ENCODE data around the gene SNTG2.

SNTG2 gene

GRCh38 chr2:1287427-1287826 lies 336.8 kb downstream of the SNTG2 start:
- no peak overlapping the region for H3K4me3 ChIP-seq (ENCODE audit: low read length)
- TF ChIP-seq CTCF (conservative IDR thresholded peaks at IDR 0.05; ENCODE audit: low read depth, low read length) = no peak
- DNase-seq (ENCODE audit: low read depth) = no peak

- DNase-seq (ENCODE audit: low read depth) = no peak
- no peak for TF ChIP-seq CTCF (conservative IDR thresholded peaks at IDR 0.05; ENCODE audit: low read depth, low read length)
- H3K4me3 ChIP-seq (ENCODE audit: low read length) = no peak overlapping the region
Measured at GRCh38 chr2:1294900-1295299, 344.3 kb downstream of the SNTG2 start.

GRCh38 chr2:1295740-1296139 lies 345.1 kb downstream of the SNTG2 start:
- no peak for TF ChIP-seq CTCF (conservative IDR thresholded peaks at IDR 0.05; ENCODE audit: low read depth, low read length)
- H3K4me3 ChIP-seq (ENCODE audit: low read length) = no peak overlapping the region
- no peak for DNase-seq (ENCODE audit: low read depth)

- no peak for TF ChIP-seq CTCF (conservative IDR thresholded peaks at IDR 0.05; ENCODE audit: low read depth, low read length)
- H3K4me3 ChIP-seq (ENCODE audit: low read length) = no peak overlapping the region
- DNase-seq (ENCODE audit: low read depth) = no peak
Measured at GRCh38 chr2:1297372-1298159, 346.9 kb downstream of the SNTG2 start.

GRCh38 chr2:1299043-1299442 lies 348.4 kb downstream of the SNTG2 start:
- H3K4me3 ChIP-seq (ENCODE audit: low read length) = no peak overlapping the region
- DNase-seq (ENCODE audit: low read depth) = no peak
- no peak for TF ChIP-seq CTCF (conservative IDR thresholded peaks at IDR 0.05; ENCODE audit: low read depth, low read length)

- H3K4me3 ChIP-seq (ENCODE audit: low read length) = no peak overlapping the region
- no peak for TF ChIP-seq CTCF (conservative IDR thresholded peaks at IDR 0.05; ENCODE audit: low read depth, low read length)
- DNase-seq (ENCODE audit: low read depth) = no peak
Measured at GRCh38 chr2:1300284-1300683, 349.6 kb downstream of the SNTG2 start.

- no peak for DNase-seq (ENCODE audit: low read depth)
- no peak overlapping the region for H3K4me3 ChIP-seq (ENCODE audit: low read length)
- TF ChIP-seq CTCF (conservative IDR thresholded peaks at IDR 0.05; ENCODE audit: low read depth, low read length) = no peak
Measured at GRCh38 chr2:1301056-1301455, 350.4 kb downstream of the SNTG2 start.

All from retinal pigment epithelial cell (primary cell).